ENCODE measurements around the gene NCSTN.

Gene NCSTN

GRCh38 chr1:160406131-160406968 is 63.2 kb downstream of the NCSTN start:
- no peak for DNase-seq (ENCODE audit: low spot score)

DNA sequence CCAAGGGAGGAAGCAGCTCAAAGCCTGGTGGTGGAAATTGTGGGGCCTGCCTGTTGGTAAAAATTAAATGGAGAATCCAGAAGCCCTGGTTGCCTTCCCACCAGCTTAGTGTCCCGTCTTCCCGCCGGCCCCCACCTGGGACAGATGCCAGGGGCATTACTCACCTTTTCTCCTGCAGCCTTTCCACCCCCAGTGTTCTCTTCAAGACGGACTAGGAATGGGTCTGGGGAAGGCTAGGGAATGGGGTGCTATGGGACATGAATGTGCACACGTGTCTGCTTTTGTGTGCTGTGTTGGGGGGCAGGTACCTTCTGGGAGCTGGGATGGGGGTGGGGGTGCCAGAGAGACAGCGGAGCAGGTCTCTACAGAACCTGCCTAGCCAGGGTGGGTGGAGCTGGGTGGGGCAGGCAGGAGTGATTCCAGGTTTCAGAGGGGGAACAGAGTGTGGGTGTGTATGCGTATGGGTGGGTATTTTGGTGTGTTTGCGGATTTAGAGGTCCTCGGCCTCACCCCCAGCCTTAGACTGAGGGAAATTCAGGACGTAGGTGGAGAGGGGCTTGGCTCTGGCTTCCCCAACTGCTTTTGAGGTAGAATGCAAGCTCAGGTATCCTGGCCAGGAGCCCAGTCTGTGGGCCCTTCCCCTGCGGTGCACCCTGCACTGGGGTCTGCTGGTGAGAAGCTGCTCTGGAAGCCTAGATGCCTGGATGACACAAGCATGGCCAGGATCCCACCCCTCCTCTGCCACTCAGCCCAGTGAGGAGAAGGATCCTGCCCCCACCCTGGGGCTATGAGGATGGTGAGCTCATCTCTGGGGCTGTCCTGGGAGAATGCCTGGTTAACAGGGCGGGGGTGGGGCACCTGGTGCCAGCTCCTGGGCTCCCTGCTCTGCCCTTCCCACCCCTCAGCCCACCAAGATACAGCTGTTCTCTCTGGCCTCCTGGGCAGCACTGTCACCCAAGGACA is 64.9 kb downstream of the NCSTN start:
- DNase-seq (ENCODE audit: low spot score): no peak
